ENCODE measurements around the gene POLR2F.
"Not testable (repeated sequence)": the region's sequence is repeated elsewhere in the genome, so short reads cannot be mapped to it uniquely, and the experiment has no call there.

DNA sequence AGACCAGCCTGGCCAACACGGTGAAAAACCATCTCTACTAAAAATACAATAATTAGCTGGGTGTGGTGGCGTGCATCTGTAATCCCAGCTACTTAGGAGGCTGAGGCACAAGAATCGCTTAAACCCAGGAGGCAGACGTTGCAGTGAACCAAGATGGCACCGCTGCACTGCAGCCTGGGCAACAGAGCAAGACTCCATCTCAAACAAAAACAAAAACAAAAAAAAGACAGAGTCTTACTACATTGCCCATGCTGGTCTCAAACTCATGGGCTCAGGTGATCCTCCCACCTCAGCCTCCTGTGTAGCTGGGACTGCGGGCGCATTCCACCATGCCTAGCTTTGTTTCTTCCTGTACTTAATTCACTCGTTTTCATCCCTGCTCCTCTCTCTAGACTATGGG lies 22.5 kb downstream of the POLR2F start:
- TF ChIP-seq, protein P1, sequence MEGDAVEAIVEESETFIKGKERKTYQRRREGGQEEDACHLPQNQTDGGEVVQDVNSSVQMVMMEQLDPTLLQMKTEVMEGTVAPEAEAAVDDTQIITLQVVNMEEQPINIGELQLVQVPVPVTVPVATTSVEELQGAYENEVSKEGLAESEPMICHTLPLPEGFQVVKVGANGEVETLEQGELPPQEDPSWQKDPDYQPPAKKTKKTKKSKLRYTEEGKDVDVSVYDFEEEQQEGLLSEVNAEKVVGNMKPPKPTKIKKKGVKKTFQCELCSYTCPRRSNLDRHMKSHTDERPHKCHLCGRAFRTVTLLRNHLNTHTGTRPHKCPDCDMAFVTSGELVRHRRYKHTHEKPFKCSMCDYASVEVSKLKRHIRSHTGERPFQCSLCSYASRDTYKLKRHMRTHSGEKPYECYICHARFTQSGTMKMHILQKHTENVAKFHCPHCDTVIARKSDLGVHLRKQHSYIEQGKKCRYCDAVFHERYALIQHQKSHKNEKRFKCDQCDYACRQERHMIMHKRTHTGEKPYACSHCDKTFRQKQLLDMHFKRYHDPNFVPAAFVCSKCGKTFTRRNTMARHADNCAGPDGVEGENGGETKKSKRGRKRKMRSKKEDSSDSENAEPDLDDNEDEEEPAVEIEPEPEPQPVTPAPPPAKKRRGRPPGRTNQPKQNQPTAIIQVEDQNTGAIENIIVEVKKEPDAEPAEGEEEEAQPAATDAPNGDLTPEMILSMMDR (conservative IDR thresholded peaks at IDR 0.05; ENCODE audit: low read depth, low read length) = not testable (repeated sequence)
- TF ChIP-seq EZH2 (IDR thresholded peaks at IDR 0.05; ENCODE audit: borderline replicate concordance, low read depth, low read length, poor library complexity, severe bottlenecking) = not testable (repeated sequence)
